ENCODE data around the gene HES5. TPM values are rescaled to one million over a fixed set of nuclear protein-coding genes. Genes with fewer than 3 reads are reported as not detected.

The HES5 gene
- total and polyA plus RNA-seq, 2 of the 13 experiments (the other 11 are each of a cell fraction or from before 2014, with no cell fraction given) = not detected

DNA sequence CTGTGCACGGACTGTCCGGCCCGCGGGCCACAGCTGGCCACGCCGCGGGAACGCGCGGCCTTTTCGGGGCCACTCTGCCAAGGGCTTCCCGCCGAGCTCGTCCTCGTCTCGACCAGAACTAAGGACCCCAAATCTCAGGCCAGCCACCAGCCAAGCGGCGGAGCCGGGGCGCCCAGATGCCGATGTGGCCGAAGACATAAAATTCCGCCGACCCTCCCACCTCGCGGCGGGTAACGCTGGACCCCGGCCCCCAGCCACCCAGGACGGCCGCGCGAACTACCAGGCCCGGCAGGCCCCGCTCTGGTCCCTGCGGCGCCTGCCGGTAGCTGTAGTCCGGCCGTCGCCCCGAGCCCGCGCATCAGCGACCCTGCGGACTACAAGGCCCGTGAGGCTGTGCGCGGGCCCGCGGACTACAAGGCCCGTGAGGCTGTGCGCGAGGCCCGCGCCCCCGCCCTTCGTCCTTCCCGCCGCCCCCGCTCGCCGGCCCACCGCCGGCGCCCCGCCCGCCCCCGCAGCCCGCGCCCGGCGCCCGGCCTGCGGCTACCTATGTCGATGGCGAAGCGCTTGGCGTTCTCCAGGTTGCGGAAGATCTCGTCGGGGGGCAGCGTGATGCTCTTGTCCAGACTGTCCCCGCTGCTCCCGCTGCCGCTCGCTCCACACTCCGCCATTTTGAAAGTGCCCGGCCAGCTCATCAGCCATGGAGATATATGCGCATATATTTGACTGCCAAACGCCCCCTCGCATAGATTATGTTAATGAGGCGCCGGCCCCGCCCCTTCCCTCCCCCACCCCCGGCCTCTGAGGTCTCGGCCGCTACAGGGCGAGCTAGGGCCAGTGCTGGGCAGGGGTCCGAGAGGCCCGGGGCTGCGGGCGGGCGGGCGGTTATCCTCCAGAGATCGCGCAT lies 3.9 kb downstream of the HES5 start, which contains the start of gene PANK4 (continued):
- TF ChIP-seq, protein P1, sequence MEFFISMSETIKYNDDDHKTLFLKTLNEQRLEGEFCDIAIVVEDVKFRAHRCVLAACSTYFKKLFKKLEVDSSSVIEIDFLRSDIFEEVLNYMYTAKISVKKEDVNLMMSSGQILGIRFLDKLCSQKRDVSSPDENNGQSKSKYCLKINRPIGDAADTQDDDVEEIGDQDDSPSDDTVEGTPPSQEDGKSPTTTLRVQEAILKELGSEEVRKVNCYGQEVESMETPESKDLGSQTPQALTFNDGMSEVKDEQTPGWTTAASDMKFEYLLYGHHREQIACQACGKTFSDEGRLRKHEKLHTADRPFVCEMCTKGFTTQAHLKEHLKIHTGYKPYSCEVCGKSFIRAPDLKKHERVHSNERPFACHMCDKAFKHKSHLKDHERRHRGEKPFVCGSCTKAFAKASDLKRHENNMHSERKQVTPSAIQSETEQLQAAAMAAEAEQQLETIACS (CRISPR knock-in tag; IDR thresholded peaks at IDR 0.05) = peak; percentile 39; the same call in 1 of the 2 replicates
- 0 out of 2 replicates have a peak, but pooled peaks have one; percentile 21 for TF ChIP-seq SRF (IDR thresholded peaks at IDR 0.05; ENCODE audit: low read depth, low read length)
- peak; percentile 88 for TF ChIP-seq GABPB1 (CRISPR knock-in tag; IDR thresholded peaks at IDR 0.05)
- TF ChIP-seq MED8 (CRISPR knock-in tag; IDR thresholded peaks at IDR 0.05; ENCODE audit: insufficient replicate concordance) = no peak
- TF ChIP-seq ZMYM4 (CRISPR knock-in tag; IDR thresholded peaks at IDR 0.05) = peak; percentile 32; the same call in 1 of the 2 replicates
- TF ChIP-seq MYC (CRISPR knock-in tag; IDR thresholded peaks at IDR 0.05; ENCODE audit: borderline replicate concordance) = peak; percentile 40; the same call in 1 of the 2 replicates
- TF ChIP-seq, protein P2, sequence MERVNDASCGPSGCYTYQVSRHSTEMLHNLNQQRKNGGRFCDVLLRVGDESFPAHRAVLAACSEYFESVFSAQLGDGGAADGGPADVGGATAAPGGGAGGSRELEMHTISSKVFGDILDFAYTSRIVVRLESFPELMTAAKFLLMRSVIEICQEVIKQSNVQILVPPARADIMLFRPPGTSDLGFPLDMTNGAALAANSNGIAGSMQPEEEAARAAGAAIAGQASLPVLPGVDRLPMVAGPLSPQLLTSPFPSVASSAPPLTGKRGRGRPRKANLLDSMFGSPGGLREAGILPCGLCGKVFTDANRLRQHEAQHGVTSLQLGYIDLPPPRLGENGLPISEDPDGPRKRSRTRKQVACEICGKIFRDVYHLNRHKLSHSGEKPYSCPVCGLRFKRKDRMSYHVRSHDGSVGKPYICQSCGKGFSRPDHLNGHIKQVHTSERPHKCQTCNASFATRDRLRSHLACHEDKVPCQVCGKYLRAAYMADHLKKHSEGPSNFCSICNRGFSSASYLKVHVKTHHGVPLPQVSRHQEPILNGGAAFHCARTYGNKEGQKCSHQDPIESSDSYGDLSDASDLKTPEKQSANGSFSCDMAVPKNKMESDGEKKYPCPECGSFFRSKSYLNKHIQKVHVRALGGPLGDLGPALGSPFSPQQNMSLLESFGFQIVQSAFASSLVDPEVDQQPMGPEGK (CRISPR knock-in tag; IDR thresholded peaks at IDR 0.05) = peak; percentile 63; the same call in 1 of the 2 replicates
- peak; percentile 82; the same call in 1 of the 2 replicates for TF ChIP-seq ZNF850 (CRISPR knock-in tag; conservative IDR thresholded peaks at IDR 0.05)
- peak; percentile 15; the same call in 1 of the 2 replicates for TF ChIP-seq SALL1 (CRISPR knock-in tag; IDR thresholded peaks at IDR 0.05)
- TF ChIP-seq ZNF558 (CRISPR knock-in tag; IDR thresholded peaks at IDR 0.05; ENCODE audit: borderline replicate concordance) = peak; percentile 44; the same call in 1 of the 2 replicates
- TF ChIP-seq SUZ12 (IDR thresholded peaks at IDR 0.05; ENCODE audit: low read depth, low read length) = peak; percentile 95
- peak; percentile 96; the same call in 1 of the 2 replicates for TF ChIP-seq TBP (CRISPR knock-in tag; IDR thresholded peaks at IDR 0.05)
- TF ChIP-seq, protein P3, sequence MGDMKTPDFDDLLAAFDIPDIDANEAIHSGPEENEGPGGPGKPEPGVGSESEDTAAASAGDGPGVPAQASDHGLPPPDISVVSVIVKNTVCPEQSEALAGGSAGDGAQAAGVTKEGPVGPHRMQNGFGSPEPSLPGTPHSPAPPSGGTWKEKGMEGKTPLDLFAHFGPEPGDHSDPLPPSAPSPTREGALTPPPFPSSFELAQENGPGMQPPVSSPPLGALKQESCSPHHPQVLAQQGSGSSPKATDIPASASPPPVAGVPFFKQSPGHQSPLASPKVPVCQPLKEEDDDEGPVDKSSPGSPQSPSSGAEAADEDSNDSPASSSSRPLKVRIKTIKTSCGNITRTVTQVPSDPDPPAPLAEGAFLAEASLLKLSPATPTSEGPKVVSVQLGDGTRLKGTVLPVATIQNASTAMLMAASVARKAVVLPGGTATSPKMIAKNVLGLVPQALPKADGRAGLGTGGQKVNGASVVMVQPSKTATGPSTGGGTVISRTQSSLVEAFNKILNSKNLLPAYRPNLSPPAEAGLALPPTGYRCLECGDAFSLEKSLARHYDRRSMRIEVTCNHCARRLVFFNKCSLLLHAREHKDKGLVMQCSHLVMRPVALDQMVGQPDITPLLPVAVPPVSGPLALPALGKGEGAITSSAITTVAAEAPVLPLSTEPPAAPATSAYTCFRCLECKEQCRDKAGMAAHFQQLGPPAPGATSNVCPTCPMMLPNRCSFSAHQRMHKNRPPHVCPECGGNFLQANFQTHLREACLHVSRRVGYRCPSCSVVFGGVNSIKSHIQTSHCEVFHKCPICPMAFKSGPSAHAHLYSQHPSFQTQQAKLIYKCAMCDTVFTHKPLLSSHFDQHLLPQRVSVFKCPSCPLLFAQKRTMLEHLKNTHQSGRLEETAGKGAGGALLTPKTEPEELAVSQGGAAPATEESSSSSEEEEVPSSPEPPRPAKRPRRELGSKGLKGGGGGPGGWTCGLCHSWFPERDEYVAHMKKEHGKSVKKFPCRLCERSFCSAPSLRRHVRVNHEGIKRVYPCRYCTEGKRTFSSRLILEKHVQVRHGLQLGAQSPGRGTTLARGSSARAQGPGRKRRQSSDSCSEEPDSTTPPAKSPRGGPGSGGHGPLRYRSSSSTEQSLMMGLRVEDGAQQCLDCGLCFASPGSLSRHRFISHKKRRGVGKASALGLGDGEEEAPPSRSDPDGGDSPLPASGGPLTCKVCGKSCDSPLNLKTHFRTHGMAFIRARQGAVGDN (CRISPR knock-in tag; IDR thresholded peaks at IDR 0.05) = peak; percentile 29
- TF ChIP-seq, protein P4, sequence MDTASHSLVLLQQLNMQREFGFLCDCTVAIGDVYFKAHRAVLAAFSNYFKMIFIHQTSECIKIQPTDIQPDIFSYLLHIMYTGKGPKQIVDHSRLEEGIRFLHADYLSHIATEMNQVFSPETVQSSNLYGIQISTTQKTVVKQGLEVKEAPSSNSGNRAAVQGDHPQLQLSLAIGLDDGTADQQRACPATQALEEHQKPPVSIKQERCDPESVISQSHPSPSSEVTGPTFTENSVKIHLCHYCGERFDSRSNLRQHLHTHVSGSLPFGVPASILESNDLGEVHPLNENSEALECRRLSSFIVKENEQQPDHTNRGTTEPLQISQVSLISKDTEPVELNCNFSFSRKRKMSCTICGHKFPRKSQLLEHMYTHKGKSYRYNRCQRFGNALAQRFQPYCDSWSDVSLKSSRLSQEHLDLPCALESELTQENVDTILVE (CRISPR knock-in tag; IDR thresholded peaks at IDR 0.05) = no peak
- TF ChIP-seq ZFP62 (CRISPR knock-in tag; IDR thresholded peaks at IDR 0.05) = peak; percentile 99
- 0 out of 2 replicates have a peak, but pooled peaks have one; percentile 4 for TF ChIP-seq ZNF430 (CRISPR knock-in tag; IDR thresholded peaks at IDR 0.05)
- TF ChIP-seq, protein P5, sequence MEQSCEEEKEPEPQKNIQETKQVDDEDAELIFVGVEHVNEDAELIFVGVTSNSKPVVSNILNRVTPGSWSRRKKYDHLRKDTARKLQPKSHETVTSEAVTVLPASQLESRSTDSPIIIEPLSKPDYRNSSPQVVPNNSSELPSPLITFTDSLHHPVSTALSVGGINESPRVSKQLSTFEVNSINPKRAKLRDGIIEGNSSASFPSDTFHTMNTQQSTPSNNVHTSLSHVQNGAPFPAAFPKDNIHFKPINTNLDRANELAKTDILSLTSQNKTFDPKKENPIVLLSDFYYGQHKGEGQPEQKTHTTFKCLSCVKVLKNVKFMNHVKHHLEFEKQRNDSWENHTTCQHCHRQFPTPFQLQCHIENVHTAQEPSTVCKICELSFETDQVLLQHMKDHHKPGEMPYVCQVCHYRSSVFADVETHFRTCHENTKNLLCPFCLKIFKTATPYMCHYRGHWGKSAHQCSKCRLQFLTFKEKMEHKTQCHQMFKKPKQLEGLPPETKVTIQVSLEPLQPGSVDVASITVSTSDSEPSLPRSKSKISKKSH (CRISPR knock-in tag; IDR thresholded peaks at IDR 0.05; ENCODE audit: borderline replicate concordance) = no peak
- TF ChIP-seq POLR2G (IDR thresholded peaks at IDR 0.05; ENCODE audit: low read depth, low read length) = peak; percentile 75

All from HepG2 (cell line).